ENCODE measurements around the gene OSCP1. TPM values are rescaled to one million over a fixed set of nuclear protein-coding genes. Genes with fewer than 3 reads are reported as not detected.

The OSCP1 gene
- total RNA-seq, 1 donor from 2014 or later, result 0.59 TPM

GRCh38 chr1:36389261-36389660, 61.0 kb downstream of the OSCP1 start:
- H3K4me3 Mint-ChIP-seq (ENCODE audit: low read depth), result no peak overlapping the region
- peak overlapping the region; percentile 3 for H3K27ac Mint-ChIP-seq
- DNase-seq (ENCODE audit: low spot score), result no peak
- peaks cover 20% of the 10 kb centered on the region for H3K4me1 Mint-ChIP-seq (ENCODE audit: low read depth)
- H3K36me3 Mint-ChIP-seq (ENCODE audit: low read depth), result peaks cover 40% of the 10 kb centered on the region
- no peaks in the 10 kb centered on the region for H3K9me3 Mint-ChIP-seq
- H3K27me3 Mint-ChIP-seq (ENCODE audit: low read depth), result no peaks in the 10 kb centered on the region
- intact Hi-C loops (cut with micrococcal nuclease), result loop anchor here (5.0 to 10.0 kb wide), 4 partner anchors 33 to 1086 kb away; partner anchors contain the start of genes SH3D21 and ZC3H12A

DNA sequence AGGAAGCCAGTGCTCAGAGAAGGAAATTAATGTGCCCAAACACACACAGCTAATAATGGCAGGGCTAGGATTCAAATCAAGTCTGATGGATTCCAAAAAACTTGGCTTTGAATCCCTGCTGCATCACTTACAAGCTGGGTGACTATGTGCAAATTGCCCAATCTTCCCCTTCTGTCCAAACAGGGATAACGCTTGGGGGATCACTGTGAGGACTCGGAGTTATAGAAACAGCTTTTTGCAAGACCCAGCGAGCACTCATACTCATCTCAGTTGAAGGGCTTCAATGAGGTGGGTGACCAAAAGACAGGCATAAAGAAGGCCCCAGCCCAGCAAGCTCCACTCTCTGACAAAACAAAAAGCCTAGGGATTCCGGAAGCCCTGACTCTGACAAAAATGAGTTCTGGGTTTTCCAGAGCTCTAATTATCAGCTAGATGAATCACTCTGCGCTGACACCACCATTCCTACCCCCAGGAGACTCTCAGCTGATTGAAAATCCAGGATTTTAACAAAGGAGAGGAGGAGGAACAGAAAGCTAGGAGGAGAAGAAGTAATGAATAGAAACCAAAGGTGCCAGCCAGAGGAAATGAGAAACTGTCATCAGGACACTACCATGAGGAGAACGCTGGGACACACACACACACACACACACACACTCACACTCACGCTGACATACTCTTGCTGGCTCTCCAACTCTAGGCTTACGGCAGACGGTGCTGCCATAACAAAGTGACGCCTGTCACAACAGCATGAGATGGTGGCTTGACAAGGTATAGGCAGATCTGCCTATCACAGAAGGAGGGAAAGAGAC, 62.9 kb downstream of the OSCP1 start:
- Mint-ChIP-seq H3K27me3 (ENCODE audit: low read depth) (no peaks in the 10 kb centered on the region), H3K4me3 (ENCODE audit: low read depth) (peak overlapping the region; percentile 83), H3K27ac (peak overlapping the region; percentile 94), H3K9me3 (no peaks in the 10 kb centered on the region), H3K4me1 (ENCODE audit: low read depth) (peaks cover 31% of the 10 kb centered on the region), H3K36me3 (ENCODE audit: low read depth) (peaks cover 31% of the 10 kb centered on the region)
- intact Hi-C loops (cut with micrococcal nuclease), result loop anchor here (5.0 to 10.0 kb wide), 4 partner anchors 35 to 1087 kb away; partner anchors contain the start of genes SH3D21 and ZC3H12A
- DNase-seq (ENCODE audit: low spot score), result no peak

DNA sequence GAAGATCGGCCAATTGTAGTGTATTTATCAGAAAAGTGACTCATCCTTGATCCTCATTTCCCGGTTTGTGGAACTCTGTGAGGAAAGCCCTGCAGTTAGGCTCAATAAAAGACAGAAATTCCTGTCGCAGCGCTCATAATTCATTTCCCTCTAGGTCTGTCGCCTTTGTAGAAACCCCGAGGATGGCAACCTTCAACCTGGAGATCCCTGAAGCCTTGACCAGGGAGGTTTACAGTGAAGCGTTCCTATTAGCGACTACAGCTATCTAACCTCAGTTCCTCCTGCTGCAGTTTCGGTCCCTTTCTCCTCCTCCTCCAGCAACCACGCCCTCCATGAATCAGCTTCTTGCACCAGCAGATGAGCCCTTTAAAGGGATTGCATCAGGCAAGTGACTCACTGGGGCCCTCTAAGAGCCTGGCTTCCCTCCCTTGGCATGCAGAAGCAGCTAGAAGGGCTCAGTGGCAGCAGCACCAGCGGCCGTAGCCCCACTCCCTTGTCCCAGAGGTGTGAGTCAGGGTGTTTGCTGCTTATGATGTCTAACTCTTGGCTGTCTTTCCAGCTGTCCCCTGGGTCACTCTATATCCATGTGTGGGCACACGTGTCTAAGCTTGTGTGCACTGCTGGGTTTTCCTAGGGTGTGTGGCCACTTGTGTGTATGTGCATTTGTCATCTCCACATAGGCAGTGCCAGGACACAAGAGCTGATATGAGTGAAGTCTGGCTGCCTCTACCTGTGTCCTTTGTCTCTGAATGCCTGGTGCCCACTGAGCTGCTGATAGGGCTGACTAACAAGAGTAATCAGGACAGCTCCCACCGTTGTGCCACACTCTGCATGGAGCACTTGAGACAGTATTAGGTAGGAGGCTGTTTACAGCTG, 63.7 kb downstream of the OSCP1 start:
- intact Hi-C loops (cut with micrococcal nuclease), result loop anchor here (1.0 to 10.0 kb wide), 6 partner anchors 11 to 1088 kb away; partner anchors contain the start of genes LSM10, SH3D21, THRAP3 and ZC3H12A
- Mint-ChIP-seq H3K4me3 (ENCODE audit: low read depth) (peak overlapping the region; percentile 83), H3K9me3 (no peaks in the 10 kb centered on the region), H3K4me1 (ENCODE audit: low read depth) (peaks cover 34% of the 10 kb centered on the region), H3K36me3 (ENCODE audit: low read depth) (peaks cover 31% of the 10 kb centered on the region), H3K27ac (peak overlapping the region; percentile 94), H3K27me3 (ENCODE audit: low read depth) (no peaks in the 10 kb centered on the region)
- peak; percentile 88 for DNase-seq (ENCODE audit: low spot score)

DNA sequence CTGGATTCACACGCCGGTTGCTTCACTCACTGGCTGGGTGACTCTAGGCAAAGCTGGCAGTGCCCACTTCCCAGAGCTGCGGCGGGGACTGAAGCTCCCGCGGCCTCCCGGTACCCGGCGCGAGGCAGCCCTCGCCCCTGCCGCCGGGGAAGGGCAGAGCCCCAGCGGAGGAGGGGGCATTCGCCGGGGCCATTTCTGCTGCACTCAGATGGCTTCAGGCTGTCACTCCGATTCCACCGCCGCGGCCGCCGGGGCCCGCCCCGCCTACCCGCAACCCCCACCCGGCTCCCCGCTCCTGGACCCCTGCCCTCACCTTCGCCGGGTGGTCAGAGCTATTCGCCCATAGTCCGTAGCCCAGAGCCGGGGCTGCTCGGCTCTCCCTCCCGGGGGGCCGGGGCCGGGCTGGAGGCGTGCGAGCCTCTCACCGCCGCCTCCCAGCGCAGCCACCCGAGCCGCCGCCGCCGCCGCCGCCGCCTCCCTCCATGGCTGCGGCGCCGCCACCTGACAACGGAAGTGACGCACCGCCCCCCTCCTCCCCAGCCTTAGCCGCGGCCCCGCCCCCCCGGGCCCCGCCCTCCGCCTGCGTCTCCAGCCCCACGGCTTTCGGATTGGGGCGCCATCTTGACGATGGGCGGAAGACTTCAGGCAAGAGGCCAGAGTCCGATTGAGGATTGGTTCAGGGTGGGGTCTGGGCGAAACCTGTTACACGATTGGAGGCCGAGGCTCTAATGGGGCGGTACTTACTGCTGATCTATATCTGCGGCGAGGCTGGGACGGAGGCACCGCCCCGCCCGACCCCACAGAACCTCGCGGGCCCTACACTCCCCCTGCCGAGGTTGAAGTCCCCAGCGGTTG, 64.6 kb downstream of the OSCP1 start, which contains the start of gene STK40:
TSS of gene STK40 (minus strand) at position 515 of the 855 bp plus-strand sequence. CDS start 24,592 bp downstream, outside the sequence.
- H3K27ac Mint-ChIP-seq, result peak within 1 kb of the TSS; percentile 94
- peaks cover 31% of the 10 kb centered on the region for H3K36me3 Mint-ChIP-seq (ENCODE audit: low read depth)
- peaks cover 37% of the 10 kb centered on the region for H3K4me1 Mint-ChIP-seq (ENCODE audit: low read depth)
- peak within 1 kb of the TSS; percentile 91 for H3K4me3 Mint-ChIP-seq (ENCODE audit: low read depth)
- no peaks in the 10 kb centered on the region for H3K27me3 Mint-ChIP-seq (ENCODE audit: low read depth)
- DNase-seq (ENCODE audit: low spot score), result peak; percentile 97
- H3K9me3 Mint-ChIP-seq, result no peaks in the 10 kb centered on the region
- intact Hi-C loops (cut with micrococcal nuclease), result loop anchor here (1.0 to 10.0 kb wide), 6 partner anchors 12 to 1089 kb away; partner anchors contain the start of genes LSM10, SH3D21, THRAP3 and ZC3H12A

DNA sequence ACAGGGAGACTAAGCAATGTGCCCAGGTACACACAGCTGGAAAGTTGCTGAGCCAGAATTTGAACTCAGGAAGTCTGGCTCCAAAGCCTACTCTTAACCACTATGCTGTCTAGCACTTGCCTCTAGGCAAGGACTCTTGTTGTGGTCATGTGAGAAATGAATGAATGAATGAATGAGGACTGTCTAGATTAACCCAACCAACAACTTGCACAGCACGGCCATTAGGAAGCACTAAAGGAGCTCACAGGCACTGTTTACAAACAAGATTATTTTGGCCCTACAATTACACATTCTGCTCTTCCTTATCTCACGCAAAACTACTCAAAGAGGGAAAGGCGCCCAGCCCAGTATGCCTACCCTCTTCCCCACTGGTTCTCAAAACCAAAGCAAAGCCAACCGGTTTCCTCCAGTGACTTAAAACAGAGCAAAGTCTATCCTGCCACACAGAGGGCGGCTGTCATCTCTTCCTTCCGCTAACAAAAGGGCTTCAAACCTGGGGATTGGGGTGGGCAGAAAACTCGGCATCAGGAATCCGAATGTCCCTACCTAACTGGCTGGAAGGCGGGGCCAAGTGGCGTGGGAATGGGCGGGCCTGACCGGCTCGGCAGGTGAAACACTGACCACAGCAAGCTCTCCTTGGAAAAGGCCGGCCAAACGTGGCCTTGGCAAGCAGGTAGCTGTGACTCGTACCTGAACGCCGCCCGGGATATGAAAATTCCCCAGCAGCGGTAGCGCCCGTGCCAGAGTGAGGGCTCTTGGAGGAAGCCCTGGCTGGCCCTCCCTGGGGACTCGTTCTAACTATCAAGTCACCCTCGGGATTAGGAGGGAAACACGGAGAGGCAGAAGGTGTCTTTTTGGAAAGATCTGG, 65.5 kb downstream of the OSCP1 start:
- Mint-ChIP-seq H3K36me3 (ENCODE audit: low read depth) (peaks cover 26% of the 10 kb centered on the region), H3K9me3 (no peaks in the 10 kb centered on the region), H3K27ac (peak overlapping the region; percentile 79), H3K27me3 (ENCODE audit: low read depth) (no peaks in the 10 kb centered on the region), H3K4me3 (ENCODE audit: low read depth) (peak overlapping the region; percentile 91), H3K4me1 (ENCODE audit: low read depth) (peaks cover 37% of the 10 kb centered on the region)
- peak; percentile 35 for DNase-seq (ENCODE audit: low spot score)
- intact Hi-C loops (cut with micrococcal nuclease), result loop anchor here (5.0 to 10.0 kb wide), 4 partner anchors 38 to 1090 kb away; partner anchors contain the start of genes SH3D21 and ZC3H12A

GRCh38 chr1:36383240-36383639, 67.0 kb downstream of the OSCP1 start:
- Mint-ChIP-seq H3K4me1 (ENCODE audit: low read depth) (peaks cover 44% of the 10 kb centered on the region), H3K36me3 (ENCODE audit: low read depth) (peaks cover 22% of the 10 kb centered on the region), H3K27ac (no peak overlapping the region), H3K4me3 (ENCODE audit: low read depth) (peak overlapping the region; percentile 47), H3K9me3 (no peaks in the 10 kb centered on the region), H3K27me3 (ENCODE audit: low read depth) (no peaks in the 10 kb centered on the region)
- intact Hi-C loops (cut with micrococcal nuclease), result loop anchor here (10.0 kb wide), 1 partner anchor 1092 kb away; the partner anchor contains the start of gene ZC3H12A
- no peak for DNase-seq (ENCODE audit: low spot score)

DNA sequence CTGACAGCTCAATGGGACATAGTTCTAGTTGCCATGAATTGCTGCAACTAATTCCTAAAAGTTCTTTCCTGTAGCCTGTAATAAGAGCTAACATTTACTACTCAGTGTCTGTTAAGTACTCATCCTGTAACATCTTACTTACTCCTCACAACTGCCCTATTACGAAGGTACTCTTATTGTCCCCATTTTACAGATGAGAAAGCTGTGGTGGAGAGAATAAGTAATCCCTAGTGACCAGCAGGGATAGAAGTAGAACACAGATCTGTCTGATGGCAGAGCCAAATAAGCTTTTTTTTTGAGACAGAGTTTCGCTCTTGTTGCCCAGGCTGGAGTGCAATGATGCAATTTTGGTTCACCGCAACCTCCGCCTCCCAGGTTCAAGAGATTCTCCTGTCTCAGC, 67.6 kb downstream of the OSCP1 start:
- no peak overlapping the region for H3K27ac Mint-ChIP-seq
- intact Hi-C loops (cut with micrococcal nuclease), result loop anchor here (10.0 kb wide), 1 partner anchor 1092 kb away; the partner anchor contains the start of gene ZC3H12A
- no peak overlapping the region for H3K4me3 Mint-ChIP-seq (ENCODE audit: low read depth)
- peaks cover 47% of the 10 kb centered on the region for H3K4me1 Mint-ChIP-seq (ENCODE audit: low read depth)
- no peaks in the 10 kb centered on the region for H3K9me3 Mint-ChIP-seq
- no peaks in the 10 kb centered on the region for H3K27me3 Mint-ChIP-seq (ENCODE audit: low read depth)
- peaks cover 22% of the 10 kb centered on the region for H3K36me3 Mint-ChIP-seq (ENCODE audit: low read depth)
- DNase-seq (ENCODE audit: low spot score), result no peak

DNA sequence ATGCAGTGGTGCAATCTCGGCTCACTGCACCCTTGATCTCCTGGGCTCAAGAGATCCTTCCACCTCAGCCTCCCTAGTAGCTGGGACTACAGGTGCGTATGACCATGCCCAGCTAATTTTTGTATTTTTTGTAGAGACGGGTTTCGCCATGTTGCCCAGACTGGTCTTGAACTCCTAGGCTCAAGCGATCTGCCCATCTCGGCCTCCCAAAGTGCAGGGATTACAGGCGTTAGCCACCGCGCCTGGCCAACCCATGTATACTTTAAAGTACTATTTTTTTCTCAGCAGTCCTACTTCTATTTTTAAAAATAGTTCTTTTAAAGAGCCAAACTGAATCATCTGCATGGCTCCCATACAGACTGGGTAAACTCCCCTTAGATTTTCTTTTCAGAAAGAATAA, 68.0 kb downstream of the OSCP1 start:
- Mint-ChIP-seq H3K27me3 (ENCODE audit: low read depth) (no peaks in the 10 kb centered on the region), H3K27ac (no peak overlapping the region), H3K4me3 (ENCODE audit: low read depth) (no peak overlapping the region), H3K4me1 (ENCODE audit: low read depth) (peaks cover 46% of the 10 kb centered on the region), H3K9me3 (no peaks in the 10 kb centered on the region), H3K36me3 (ENCODE audit: low read depth) (peaks cover 19% of the 10 kb centered on the region)
- DNase-seq (ENCODE audit: low spot score), result no peak
- intact Hi-C loops (cut with micrococcal nuclease), result loop anchor here (10.0 kb wide), 1 partner anchor 1093 kb away; the partner anchor contains the start of gene ZC3H12A

- peak overlapping the region; percentile 34 for H3K27ac Mint-ChIP-seq
- intact Hi-C loops (cut with micrococcal nuclease), result loop anchor here (10.0 kb wide), 1 partner anchor 1093 kb away; the partner anchor contains the start of gene ZC3H12A
These were observed 68.8 kb downstream of the OSCP1 start for GRCh38 chr1:36381405-36381804.

GRCh38 chr1:36380782-36381181, 69.5 kb downstream of the OSCP1 start:
- H3K36me3 Mint-ChIP-seq (ENCODE audit: low read depth), result peaks cover 18% of the 10 kb centered on the region
- DNase-seq (ENCODE audit: low spot score), result no peak
- H3K9me3 Mint-ChIP-seq, result no peaks in the 10 kb centered on the region
- H3K27ac Mint-ChIP-seq, result no peak overlapping the region
- H3K4me3 Mint-ChIP-seq (ENCODE audit: low read depth), result no peak overlapping the region
- intact Hi-C loops (cut with micrococcal nuclease), result loop anchor here (10.0 kb wide), 1 partner anchor 1094 kb away; the partner anchor contains the start of gene ZC3H12A
- no peaks in the 10 kb centered on the region for H3K27me3 Mint-ChIP-seq (ENCODE audit: low read depth)
- H3K4me1 Mint-ChIP-seq (ENCODE audit: low read depth), result peaks cover 45% of the 10 kb centered on the region

More at GRCh38 chr1:36381405-36381804, 68.8 kb downstream of the OSCP1 start:
- Mint-ChIP-seq H3K36me3 (ENCODE audit: low read depth) (peaks cover 18% of the 10 kb centered on the region), H3K4me3 (ENCODE audit: low read depth) (no peak overlapping the region), H3K27me3 (ENCODE audit: low read depth) (no peaks in the 10 kb centered on the region), H3K4me1 (ENCODE audit: low read depth) (peaks cover 41% of the 10 kb centered on the region), H3K9me3 (no peaks in the 10 kb centered on the region)
- no peak for DNase-seq (ENCODE audit: low spot score)

GRCh38 chr1:36380143-36380619, 70.1 kb downstream of the OSCP1 start:
- Mint-ChIP-seq H3K9me3 (no peaks in the 10 kb centered on the region), H3K4me1 (ENCODE audit: low read depth) (peaks cover 45% of the 10 kb centered on the region)
- intact Hi-C loops (cut with micrococcal nuclease), result loop anchor here (10.0 kb wide), 1 partner anchor 1095 kb away; the partner anchor contains the start of gene ZC3H12A

More at GRCh38 chr1:36380143-36380619, 70.1 kb downstream of the OSCP1 start:
- Mint-ChIP-seq H3K36me3 (ENCODE audit: low read depth) (peaks cover 18% of the 10 kb centered on the region), H3K4me3 (ENCODE audit: low read depth) (no peak overlapping the region), H3K27me3 (ENCODE audit: low read depth) (no peaks in the 10 kb centered on the region), H3K27ac (no peak overlapping the region)
- DNase-seq (ENCODE audit: low spot score), result no peak
